AG09309 (cell line): ENCODE results near the gene DYNC1I1.

Experiments
- DNase-seq: peaks from one replicate; pipeline ENCODE4 v3.0.0-alpha.2; 2010; ENCODE audit warnings: low read depth
- H3K4me3 ChIP-seq: 2 replicates; pipeline ENCODE4 v1.5.1; 2011; ENCODE audit warnings: mild to moderate bottlenecking, low read depth, low read length, moderate library complexity; ENCODE audit not compliant: control insufficient read depth
- CTCF ChIP-seq: IDR thresholded peaks from 2 replicates; pipeline ENCODE4 v1.5.1; 2011; ENCODE audit warnings: mild to moderate bottlenecking, low read depth, low read length, inconsistent platforms; ENCODE audit not compliant: insufficient read depth, control insufficient read depth; ENCODE audit errors: missing control alignments

DYNC1I1 gene

GRCh38 chr7:95921543-95921942 is 149.2 kb downstream of the DYNC1I1 start:
- no peak for TF ChIP-seq CTCF
- no peak overlapping the region for H3K4me3 ChIP-seq
- DNase-seq = peak; percentile 10

- H3K4me3 ChIP-seq = no peak overlapping the region
- DNase-seq = peak; percentile 2
- no peak for TF ChIP-seq CTCF
Measured at GRCh38 chr7:95922191-95922590, 149.8 kb downstream of the DYNC1I1 start.

- DNase-seq = no peak
- TF ChIP-seq CTCF = no peak
- H3K4me3 ChIP-seq = no peak overlapping the region
Measured at GRCh38 chr7:95925236-95925635, 152.9 kb downstream of the DYNC1I1 start.

- TF ChIP-seq CTCF = no peak
- no peak for DNase-seq
- no peak overlapping the region for H3K4me3 ChIP-seq
Measured at GRCh38 chr7:95925971-95926370, 153.6 kb downstream of the DYNC1I1 start.

- no peak for DNase-seq
- TF ChIP-seq CTCF = no peak
- no peak overlapping the region for H3K4me3 ChIP-seq
Measured at GRCh38 chr7:95927756-95928155, 155.4 kb downstream of the DYNC1I1 start.

- no peak for DNase-seq
- TF ChIP-seq CTCF = no peak
Measured at GRCh38 chr7:95929710-95930280, 157.4 kb downstream of the DYNC1I1 start.

More at GRCh38 chr7:95929710-95930280, 157.4 kb downstream of the DYNC1I1 start:
- no peak overlapping the region for H3K4me3 ChIP-seq
